Sciatic nerve (tissue), 2 donors: ENCODE data around the gene DNAJB7. TPM values are rescaled to one million over a fixed set of nuclear protein-coding genes. Genes with fewer than 3 reads are reported as not detected.
"Not testable (repeated sequence)": the region's sequence is repeated elsewhere in the genome, so short reads cannot be mapped to it uniquely, and the experiment has no call there.

Experiments
- ATAC-seq: fragments of 200-7000 bp; cut with Tn5 transposase; one replicate; pipeline ENCODE4 v1.9.1; 2020; ENCODE audit warnings: mild to moderate bottlenecking, moderate library complexity
- DNase-seq: peaks from one replicate; pipeline ENCODE4 v3.0.0-alpha.2; 2020; ENCODE audit warnings: low spot score
- intact Hi-C: fragments of 100-400 bp; cut with DNase I; formaldehyde crosslinking; loops from one replicate; pipeline ENCODE4 v1.14.2; 2022
- total RNA-seq: library from RNA; stranded (reverse); fragmentation: NEBNext Ultra II Directional; extraction: Animal tissue kit (Norgen Biotek cat#: 25700); gene quantifications from one replicate; pipeline ENCODE4 v1.2.1, GENCODE V29; 2021
- donor health status: DM: no; HTN: no; CAD: no.
- donor health status: DM: no; HTN: no; CAD: no.

Gene DNAJB7
- not detected for total RNA-seq

DNA sequence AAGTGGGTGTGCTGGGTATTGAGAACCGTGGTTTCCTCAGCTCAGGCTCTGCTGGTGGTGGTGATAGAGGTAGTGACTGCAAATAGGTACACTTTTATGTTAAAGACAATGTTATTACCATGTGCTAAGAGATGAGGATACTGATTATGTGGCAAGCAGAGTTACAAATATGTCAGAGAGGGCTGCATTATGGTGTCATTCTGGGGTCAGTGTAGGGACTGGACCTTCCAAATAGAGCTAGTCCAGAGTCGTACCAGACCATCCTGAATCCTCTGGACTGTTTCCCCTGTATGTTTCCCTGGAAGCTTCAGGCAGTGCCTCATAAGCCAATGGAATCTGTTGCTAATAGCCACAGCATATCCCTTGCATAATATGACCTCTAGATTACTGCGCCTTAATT, at the start of gene DNAJB7:
TSS of gene DNAJB7 (minus strand) at position 101 of the 400 bp plus-strand sequence. CDS start 119 bp downstream, outside the sequence.
- ATAC-seq: no peak

DNA sequence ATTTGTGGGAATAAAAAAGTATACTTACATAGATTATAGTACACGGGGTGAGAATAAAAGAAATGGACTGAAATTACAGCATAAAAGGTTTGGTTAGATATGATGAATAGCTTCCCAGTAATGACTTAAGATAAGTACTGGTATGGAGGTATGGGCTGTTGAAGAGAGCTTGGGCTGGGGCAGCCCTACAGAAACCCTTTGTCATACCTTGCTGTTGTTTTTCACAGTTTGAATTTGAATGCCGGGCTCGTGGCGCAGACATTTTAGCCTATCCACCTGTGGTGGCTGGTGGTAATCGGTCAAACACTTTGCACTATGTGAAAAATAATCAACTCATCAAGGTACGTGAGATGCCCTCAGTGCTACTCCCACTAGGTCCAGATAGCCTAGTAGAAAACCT, 47.0 kb upstream of the DNAJB7 start:
- DNase-seq (no peak), ATAC-seq (no peak)
- intact Hi-C loops: no loop called here

More for the DNA sequence above, at the start of gene DNAJB7:
- DNase-seq: no peak
- intact Hi-C loops: no loop called here

GRCh38 chr22:40904101-40904500, 42.2 kb upstream of the DNAJB7 start:
- DNase-seq (no peak), ATAC-seq (no peak)
- intact Hi-C loops: no loop called here

DNA sequence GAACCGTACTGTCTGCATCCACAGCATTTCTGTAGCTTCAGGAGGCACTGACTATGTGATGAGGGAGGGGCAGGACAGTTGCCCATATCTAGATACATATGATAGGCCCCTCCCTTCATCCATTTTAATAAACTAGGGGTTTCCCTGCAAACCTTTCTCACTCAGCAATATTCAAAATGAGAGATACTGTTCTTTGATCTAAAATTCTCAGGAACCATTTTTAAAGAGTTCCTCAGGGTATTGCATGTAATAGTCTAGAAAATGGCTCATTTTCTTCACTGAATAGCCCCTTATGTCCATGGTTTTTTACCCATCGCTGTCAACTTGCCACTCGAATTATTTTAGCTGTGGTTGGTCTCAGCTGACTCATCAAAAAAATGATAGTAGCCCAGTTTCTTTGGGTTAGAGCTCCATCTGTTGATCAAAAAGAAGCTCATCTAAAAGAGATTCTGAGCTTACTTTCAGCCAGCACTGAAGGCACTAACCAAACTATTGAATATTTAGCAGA, 37.0 kb upstream of the DNAJB7 start:
- peak; percentile 79 for ATAC-seq
- intact Hi-C loops: no loop called here
- no peak for DNase-seq

DNA sequence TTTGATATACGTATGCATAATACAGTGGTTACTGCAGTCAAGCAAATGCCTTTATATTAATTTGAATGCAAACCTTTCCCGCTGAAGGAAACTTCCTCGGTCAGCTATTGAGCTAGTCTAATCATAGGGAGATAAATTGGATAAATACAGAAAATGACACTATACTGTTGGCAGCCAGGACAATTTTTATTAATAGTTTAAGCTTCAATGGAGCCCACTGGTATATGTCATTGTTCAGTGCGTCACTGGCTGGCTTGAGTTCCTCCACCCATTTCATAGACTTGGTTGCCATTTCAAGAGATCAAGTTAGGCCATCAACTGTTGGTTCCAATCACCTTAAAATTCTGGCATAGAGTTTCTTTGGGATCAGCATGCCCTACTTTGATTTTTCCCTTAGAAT, 32.5 kb upstream of the DNAJB7 start:
- no peak for ATAC-seq
- intact Hi-C loops: no loop called here

GRCh38 chr22:40890881-40891280, 29.0 kb upstream of the DNAJB7 start:
- intact Hi-C loops: no loop called here
- ATAC-seq (no peak), DNase-seq (no peak)

More for the DNA sequence above, 32.5 kb upstream of the DNAJB7 start:
- no peak for DNase-seq

DNA sequence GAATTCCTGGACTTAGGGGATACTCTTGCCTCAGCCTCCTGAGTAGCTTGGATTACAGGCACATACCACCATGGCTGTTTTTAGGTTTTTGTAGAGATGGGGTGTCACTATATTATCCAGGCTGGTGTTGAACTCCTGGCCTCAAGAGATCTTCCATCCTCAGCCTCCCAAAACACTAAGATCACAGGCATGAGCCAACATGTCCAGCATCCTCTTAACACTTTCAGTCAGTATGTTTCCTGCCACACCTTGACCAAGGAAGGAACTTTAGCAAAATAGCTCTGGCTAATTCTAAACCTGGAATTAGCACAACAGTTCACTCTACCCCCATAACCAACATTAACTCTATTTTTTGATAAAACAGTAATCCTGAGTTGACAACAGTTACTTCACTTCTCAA, 27.2 kb upstream of the DNAJB7 start:
- intact Hi-C loops: no loop called here

GRCh38 chr22:40878922-40879321, 17.0 kb upstream of the DNAJB7 start:
- intact Hi-C loops: no loop called here
- DNase-seq: no peak
- no peak for ATAC-seq

More for the DNA sequence above, 27.2 kb upstream of the DNAJB7 start:
- DNase-seq: no peak
- no peak for ATAC-seq

DNA sequence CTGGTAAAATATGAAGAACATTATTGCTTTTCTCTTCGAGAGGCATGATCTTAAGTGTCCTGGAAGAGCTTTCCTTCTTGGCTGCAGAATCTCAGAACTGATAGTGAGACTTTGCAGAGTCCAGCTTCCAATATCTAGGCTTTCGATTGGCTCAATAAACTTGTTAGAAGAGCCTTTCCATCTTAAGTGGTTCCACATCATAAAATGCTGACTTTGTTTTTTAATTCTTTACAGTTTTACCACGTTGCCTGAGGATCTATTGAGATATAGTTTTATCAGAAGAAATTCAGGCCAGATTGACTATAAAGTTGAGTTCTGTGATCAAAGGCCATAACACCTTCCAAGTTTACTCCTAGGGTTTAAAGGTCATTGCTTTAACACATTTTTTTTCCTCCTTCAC, 15.6 kb upstream of the DNAJB7 start:
- intact Hi-C loops: no loop called here
- DNase-seq (no peak), ATAC-seq (no peak)

- intact Hi-C loops: no loop called here
- ATAC-seq (no peak), DNase-seq (no peak)
These were observed 15.0 kb upstream of the DNAJB7 start for GRCh38 chr22:40876907-40877306.

DNA sequence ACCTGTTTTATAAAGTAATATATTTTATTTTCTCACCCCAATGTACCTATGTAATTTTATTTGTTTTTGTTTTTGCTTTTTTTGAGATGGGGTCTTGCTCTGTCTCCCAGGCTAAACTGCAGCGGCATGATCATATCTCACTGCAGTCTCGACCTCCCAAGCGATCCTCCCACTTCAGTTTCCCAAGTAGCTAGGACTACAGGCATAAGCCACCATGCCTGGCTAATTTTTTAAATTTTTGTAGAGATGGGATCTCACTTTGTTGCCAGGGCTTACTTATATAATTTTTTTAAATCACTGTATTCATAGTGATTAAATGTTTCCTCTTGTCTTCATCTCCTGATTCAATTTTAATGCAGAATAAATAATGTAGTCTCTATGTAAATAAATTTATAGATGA, 13.2 kb upstream of the DNAJB7 start:
- intact Hi-C loops: no loop called here
- no peak for DNase-seq
- no peak for ATAC-seq

GRCh38 chr22:40874016-40874415, 12.1 kb upstream of the DNAJB7 start:
- no peak for ATAC-seq
- intact Hi-C loops: no loop called here
- no peak for DNase-seq

GRCh38 chr22:40868379-40868778, 6.5 kb upstream of the DNAJB7 start:
- DNase-seq, ATAC-seq, intact Hi-C loops: not testable (repeated sequence)

GRCh38 chr22:40867109-40867508, 5.2 kb upstream of the DNAJB7 start:
- intact Hi-C loops: no loop called here
- ATAC-seq: no peak
- no peak for DNase-seq

- ATAC-seq (no peak), DNase-seq (no peak)
- intact Hi-C loops: no loop called here
These were observed 624 bp upstream of the DNAJB7 start for GRCh38 chr22:40862537-40862936.

- DNase-seq (no peak), ATAC-seq (no peak)
- intact Hi-C loops: no loop called here
These were observed 4.5 kb downstream of the DNAJB7 start for GRCh38 chr22:40857309-40857855.

DNA sequence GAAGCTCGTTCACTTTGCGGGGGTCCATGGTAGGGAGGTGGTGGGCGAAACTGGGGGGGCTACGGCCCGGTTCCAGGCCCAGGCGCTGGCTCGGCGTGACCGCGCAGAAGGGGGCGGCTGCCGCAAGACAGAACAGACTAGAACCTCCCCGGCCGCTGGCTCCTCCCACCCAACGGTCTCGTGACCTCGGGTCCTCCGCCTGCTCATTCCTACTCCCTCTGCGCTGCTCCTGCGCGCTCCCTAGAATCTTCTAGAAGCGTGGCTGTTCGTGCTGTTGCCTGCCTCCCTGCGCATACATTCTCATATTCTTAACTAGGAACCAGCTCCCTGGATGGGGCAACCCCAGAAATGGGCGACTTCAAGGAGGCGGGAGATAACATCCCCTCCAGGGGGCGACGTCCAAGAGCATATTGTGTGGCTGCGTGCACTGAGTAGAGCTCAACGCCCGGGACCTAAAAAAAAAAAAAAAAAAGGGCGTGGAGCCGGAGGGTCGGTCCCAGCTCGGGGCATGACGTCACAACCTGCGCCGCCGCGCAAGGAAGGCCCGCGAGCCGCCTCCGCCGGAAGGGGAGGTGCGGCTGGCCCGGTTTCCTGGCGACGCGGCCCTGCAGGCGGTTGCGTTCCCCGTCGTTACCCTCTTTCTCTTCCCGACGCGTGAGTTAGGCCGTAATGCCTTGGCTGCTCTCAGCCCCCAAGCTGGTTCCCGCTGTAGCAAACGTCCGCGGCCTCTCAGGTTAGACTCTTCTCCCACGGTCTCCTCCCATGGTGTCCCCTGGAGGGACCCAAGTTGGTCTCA, 5.2 kb downstream of the DNAJB7 start, which contains the start of the genes ST13 and XPNPEP3:
TSS of gene ST13 (minus strand) at position 127 of the 796 bp plus-strand sequence. CDS start at position 28, 99 bp downstream.
TSS of gene XPNPEP3 (plus strand) at position 636 of the 796 bp plus-strand sequence. CDS start at position 670, 34 bp downstream.
- DNase-seq: peak; percentile 99
- intact Hi-C loops: no loop called here
- ATAC-seq: peak; percentile 99

DNA sequence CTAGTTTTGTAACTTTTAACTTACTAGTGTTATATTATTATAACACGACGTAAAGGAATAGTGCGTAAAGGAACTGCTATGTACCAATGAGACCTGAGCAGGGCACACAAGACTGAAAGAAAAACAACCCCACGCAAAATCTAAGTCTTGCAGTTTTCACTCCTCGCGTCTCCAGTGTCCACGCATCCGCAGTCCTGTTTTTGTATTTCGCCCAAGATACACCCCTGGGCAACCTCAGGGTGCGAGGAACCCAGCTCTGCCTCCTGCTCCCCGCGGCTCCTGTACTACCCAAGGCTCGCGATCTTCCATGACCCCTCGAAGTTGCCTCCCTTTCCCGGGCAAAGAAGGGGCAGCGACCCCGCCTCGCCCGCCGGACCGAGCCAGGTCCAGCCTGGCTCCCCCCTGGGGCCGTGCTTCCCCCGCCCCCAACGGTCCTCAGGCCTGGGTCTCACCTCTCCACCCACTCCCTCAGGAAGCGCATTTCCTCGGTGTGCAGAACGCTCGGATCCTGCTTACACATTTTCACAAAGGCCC, 5.9 kb downstream of the DNAJB7 start:
- ATAC-seq (peak; percentile 40), DNase-seq (peak; percentile 70)
- intact Hi-C loops: no loop called here

GRCh38 chr22:40855071-40855978, 6.6 kb downstream of the DNAJB7 start:
- ATAC-seq: no peak
- no peak for DNase-seq
- intact Hi-C loops: no loop called here
